NCI-H1092 (cell line): ENCODE data around the gene STK4.

Experiments used
- DNase-seq: peaks from one replicate; lab custom pipeline; 2025; lab: John Stamatoyannopoulos, UW

The STK4 gene

DNA sequence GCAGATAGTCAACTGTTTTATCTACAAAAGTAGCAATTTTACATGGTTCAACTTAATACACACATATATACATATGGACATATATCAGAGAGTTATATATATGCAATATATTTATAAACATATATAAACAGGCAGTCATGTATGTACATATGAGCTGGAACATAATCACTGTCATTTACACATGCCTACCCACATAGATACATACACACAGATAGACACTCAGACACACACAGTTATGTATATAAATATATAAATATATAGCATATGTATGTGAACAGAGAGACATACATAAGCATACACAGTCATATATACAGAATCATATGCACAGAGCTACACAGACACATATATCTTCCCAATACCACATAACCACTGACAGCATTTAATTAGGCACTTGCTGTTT, 146.4 kb downstream of the STK4 start:
- no peak for DNase-seq

- no peak for DNase-seq
These were observed 147.6 kb downstream of the STK4 start for GRCh38 chr20:45113865-45114264.

- no peak for DNase-seq
These were observed 148.4 kb downstream of the STK4 start, which contains the start of gene WFDC5 for GRCh38 chr20:45114465-45115385. Gene WFDC5 (minus strand): TSS chr20:45115174. CDS start chr20:45115083, 91 bp downstream.

DNA sequence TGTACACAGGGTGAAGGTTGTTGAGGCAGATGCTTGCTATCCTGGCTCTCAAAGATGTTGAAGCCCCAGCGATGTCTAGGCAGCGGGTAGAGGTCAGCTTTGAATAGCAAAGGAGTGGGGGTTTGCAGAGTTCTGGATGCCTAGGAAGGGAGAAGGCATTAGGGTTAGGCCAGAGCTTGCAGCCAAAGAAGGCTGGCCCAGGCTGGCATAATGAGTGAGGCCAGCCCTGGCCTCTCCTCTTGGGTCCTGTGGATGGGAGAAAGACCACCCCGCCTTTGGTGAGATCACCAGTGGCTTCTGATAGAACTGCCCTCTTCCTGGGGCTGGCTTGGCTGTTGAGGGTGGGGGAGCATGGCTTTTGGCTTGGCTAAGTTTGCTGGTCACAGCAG, 149.1 kb downstream of the STK4 start:
- no peak for DNase-seq

- DNase-seq: no peak
These were observed 149.5 kb downstream of the STK4 start for GRCh38 chr20:45115829-45116228.

- no peak for DNase-seq
These were observed 151.3 kb downstream of the STK4 start for GRCh38 chr20:45117581-45117980.

DNA sequence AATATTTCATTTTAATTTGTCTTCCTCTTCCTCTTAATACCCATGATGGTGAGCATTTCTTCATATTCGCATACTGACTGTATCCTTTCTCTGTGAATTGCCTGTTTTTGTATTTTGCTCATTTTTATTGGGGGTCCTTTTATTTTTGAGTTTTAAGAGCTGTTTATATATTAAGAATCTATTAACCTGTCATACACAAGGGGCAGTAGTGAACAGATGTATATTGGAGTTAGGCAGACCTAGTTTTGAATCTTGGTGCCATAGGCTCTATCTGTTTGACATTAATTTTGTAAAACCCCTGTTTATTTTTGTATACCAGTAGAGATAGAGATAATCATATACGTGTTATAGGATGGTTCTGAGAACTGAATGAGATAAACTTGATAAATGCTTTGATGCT, 151.7 kb downstream of the STK4 start:
- DNase-seq: no peak

DNA sequence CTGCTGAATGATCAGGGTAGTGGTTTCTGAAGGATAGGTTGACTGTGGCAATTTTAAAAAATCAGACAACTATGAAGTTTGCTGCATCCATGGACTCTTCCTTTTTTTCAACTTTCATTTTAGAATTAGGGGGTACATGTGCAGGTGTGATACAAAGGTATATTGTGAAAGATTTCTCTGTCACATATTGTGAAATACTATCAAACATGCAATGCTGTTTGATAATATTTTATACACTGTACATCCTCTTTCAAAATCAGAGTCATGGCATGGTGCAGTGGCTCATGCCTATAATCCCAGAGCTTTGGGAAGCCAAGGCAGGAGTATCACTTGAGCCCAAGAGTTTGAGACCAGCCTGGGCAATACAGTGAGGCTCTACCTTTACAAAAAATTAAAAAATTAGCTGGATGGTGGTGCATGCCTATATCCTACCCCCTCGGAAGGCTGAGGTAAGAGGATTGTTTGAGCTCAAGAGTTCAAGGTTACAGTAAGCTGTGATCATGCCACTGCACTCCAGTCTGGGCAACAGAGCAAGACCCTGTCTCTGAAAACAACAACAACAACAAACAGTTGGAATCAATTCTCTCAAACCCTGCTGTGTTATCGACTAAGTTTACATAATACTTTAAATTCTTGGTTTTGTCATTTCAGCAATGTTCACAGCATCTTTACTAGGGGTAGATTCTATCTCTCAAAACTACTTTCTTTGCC, 153.4 kb downstream of the STK4 start:
- DNase-seq: no peak

DNA sequence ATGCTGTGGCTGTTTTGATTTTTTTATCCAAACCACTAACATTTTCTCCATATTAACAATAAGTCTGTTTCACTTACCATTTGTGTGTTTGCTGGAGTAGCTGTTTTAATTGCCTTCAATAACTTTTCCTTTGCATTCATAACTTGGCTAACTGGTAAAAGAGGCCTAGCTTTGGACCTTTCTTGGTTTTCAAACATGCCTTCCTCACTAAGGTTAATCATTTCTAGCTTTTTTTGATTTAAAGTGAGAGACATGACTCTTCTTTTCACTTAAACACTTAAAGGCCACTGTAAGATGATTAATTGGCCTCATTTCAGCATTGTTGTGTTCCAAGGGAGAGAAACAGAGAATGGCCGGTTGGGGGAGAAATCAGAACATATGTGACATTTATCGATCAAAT, 155.1 kb downstream of the STK4 start:
- DNase-seq: no peak

DNA sequence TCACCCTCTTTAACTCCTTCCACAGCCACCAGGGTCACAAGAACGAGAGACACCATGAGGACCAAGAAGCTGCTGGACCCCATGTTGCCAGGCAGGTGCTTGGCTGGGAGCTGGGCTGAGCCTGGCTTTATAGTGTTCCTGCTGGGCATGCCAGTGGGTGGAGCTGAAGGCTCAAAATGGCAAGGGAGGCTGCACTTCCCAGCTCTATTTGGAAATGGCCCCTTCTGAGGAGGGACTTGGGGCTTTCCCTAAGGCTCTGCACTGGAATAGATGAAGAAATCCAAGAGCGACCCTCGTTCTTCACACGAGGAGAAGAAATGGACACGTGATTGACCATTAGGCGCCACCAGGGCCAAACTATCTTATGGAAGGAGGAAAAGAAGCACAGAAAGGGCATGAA, 158.1 kb downstream of the STK4 start, which contains the start of gene WFDC12:
WFDC12 (minus strand) TSS at position 101 of the 400 bp plus-strand sequence; CDS start at position 83, 18 bp downstream.
- no peak for DNase-seq

DNA sequence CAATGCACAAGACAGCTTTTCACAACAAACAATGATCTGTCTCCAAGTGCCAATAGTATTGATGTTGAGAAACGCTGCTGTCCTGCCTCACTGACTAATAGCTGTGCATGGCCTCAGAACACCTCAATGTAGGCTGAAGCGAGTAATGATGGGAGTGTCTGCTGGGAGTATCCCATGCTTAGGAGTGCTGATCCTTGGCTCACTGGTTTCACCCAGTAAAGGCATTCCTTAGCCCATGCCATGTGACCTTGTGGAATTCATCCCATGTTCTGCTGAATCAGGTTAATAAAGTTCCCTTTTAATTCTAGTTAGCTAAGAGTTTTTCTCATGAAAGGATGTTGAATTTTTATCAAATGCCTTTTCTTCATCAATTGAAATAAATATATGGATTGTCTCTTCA, 161.8 kb downstream of the STK4 start:
- DNase-seq: no peak
